Stimulated activated CD8-positive, alpha-beta memory T cell treated with anti-CD3 and anti-CD28 coated beads, Interleukin-7, amount 100 ng/mL, for 4 hours (primary cell): ENCODE results near the gene FBXO36.
"Not testable (repeated sequence)": the region's sequence is repeated elsewhere in the genome, so short reads cannot be mapped to it uniquely, and the experiment has no call there.

Experiments
- DNase-seq, 2 donors: peaks; one replicate each; pipeline ENCODE4 v3.0.0-alpha.2; 2020; ENCODE audit warnings: low read depth in 2 of 2

FBXO36 gene

GRCh38 chr2:229922449-229923386 lies at the start of gene FBXO36:
TSS of gene FBXO36 (plus strand) at chr2:229922503. CDS start at chr2:229922514, 11 bp downstream.
- DNase-seq = peak; percentile 80

DNA sequence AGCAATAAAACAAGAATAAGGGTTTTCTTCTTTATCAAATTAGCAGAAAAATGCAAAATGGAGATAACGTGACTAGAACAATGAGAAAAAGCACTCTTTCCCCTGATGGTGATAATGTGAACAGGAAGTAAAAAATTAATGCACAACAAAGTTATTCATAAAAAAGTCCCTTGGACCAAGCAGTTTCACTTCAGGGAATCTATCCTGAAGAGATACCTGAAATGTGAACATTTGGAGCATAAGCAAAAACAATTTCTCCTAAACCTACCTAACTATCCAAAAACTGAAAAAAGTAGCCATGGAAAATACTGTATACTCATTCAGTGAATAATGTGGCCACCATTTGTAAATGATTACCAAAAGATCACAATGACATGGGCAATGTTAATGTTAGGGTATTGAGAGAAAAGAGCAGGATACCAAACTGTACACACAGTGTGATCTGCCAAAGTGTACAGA lies 49.2 kb upstream of the FBXO36 start:
- DNase-seq = no peak

- DNase-seq = no peak
Observed at GRCh38 chr2:229874647-229875046, 47.7 kb upstream of the FBXO36 start.

- no peak for DNase-seq
Observed at GRCh38 chr2:229875549-229875948, 46.8 kb upstream of the FBXO36 start.

- no peak for DNase-seq
Observed at GRCh38 chr2:229879191-229879950, 42.9 kb upstream of the FBXO36 start.

- no peak for DNase-seq
Observed at GRCh38 chr2:229880892-229881586, 41.3 kb upstream of the FBXO36 start.

GRCh38 chr2:229882583-229882982 lies 39.7 kb upstream of the FBXO36 start:
- no peak for DNase-seq

DNA sequence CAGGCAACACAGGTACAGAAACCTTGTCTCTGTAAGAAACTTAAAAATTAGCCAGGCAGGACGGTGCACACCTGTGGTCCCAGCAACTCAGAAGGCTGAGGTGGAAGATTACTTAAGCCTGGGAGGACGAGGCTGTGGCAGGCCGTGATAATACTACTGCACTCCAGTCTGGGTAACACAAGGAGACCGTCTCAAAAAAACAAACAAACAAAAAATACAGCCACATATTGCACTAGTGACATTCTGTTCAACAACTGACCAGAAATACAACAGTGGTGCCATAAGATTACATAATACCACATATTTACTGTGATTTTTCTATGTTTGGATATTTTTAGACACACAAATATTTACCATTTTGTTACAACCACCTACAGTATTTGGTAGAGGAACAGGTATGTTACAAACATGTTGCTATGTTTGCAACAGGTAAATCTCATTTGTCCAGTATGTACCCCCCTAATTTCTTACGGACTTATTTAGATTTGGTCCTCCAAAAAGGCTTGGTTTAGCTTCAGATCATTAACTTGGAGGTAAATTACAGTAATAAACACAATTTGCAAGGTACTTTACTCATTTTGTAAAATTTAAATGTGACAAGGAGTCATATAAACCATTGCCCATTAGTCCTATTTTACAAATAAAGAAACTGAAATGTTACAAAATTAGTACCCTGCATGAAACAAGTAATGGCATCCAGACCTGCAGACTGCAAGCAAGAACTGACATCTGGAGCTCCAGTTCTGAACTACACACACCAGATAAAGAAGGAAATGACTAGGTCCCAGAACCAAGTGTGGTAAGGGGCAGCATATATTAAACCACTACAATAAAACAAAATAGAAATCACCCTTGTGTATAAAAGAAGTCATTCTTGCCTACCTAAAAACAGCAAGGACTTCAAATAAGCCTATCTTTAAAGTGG lies 37.3 kb upstream of the FBXO36 start:
- no peak for DNase-seq

- no peak for DNase-seq
Observed at GRCh38 chr2:229887441-229887840, 34.9 kb upstream of the FBXO36 start.

GRCh38 chr2:229888031-229888430 lies 34.3 kb upstream of the FBXO36 start:
- no peak for DNase-seq

DNA sequence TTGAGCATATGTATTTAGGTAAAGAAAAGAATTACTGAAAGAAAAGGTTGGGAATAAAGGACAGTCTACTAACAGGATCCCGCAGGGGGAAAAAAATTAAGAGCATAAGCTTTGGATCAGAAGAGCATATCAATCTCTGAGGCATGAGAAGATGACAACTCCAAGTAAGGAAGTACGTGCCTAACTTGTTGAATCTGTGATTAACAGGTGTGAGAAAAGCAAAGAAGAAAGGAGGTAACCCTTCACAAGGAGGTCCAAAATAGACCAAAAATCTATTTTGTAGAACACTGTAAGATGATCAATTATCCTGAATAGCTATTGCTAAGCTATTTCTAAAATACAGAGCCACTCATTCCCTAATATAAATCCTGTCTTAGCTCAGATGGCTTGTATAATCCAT lies 33.3 kb upstream of the FBXO36 start:
- no peak for DNase-seq

GRCh38 chr2:229896857-229897256 lies 25.4 kb upstream of the FBXO36 start:
- no peak for DNase-seq

GRCh38 chr2:229899604-229900003 lies 22.7 kb upstream of the FBXO36 start:
- no peak for DNase-seq

DNA sequence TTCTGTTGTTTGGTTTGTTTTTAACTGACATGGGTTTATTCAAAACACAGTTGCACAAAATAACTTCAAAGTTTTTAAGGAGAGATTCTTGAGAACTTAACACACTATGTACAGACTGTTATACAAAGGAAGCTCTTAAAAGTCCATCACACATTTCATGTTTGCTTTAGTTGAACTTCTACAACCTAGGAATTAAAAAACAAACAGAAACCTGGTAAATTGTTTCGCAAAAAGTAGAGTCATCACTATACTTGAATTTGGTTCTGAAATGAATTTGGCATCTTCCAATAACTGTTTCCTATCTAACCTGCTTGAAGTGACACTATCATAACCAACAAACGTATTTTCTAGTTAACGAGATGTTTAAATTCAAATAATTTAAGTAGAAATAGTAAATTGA lies 22.3 kb upstream of the FBXO36 start:
- DNase-seq = no peak

GRCh38 chr2:229900514-229900913 lies 21.8 kb upstream of the FBXO36 start:
- not testable (repeated sequence) for DNase-seq

DNA sequence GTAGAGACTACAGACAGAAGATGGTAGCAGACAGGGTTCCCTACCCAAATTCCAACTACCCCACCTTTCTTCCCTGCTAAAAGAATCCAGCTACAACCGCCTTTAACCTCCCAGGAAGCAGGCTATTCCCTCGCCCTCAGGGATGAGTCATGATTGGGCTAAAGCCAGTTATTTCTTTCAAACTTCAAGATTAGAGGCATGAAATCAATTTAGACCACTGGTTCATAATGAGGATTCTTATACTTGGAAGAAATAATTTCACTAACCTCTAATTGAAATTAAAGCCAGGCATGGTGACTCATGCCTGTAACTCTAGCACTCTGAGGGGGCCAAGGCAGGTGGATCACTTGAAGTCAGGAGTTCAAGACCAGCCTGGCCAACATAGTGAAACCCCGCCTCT lies 20.5 kb upstream of the FBXO36 start:
- DNase-seq = no peak

DNA sequence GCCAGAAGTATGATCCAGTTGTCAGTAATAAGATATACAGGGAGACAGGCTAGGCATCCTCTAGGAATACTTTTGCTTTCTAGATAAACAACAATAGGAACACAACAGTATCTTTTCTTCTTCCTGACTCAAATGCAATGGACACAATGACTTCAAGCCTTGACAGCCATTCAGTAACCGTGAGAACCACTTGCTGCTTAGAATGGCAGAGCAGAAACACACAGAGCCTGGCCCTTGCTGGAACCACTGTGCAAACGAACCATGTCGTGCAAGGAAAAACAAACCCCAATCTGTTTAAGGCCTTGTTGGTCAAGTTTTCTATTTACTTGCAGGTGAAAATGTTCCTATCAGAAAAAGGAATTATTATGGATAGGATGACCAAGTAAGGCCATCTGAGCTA lies 19.3 kb upstream of the FBXO36 start:
- no peak for DNase-seq

GRCh38 chr2:229905601-229906000 lies 16.7 kb upstream of the FBXO36 start:
- no peak for DNase-seq

DNA sequence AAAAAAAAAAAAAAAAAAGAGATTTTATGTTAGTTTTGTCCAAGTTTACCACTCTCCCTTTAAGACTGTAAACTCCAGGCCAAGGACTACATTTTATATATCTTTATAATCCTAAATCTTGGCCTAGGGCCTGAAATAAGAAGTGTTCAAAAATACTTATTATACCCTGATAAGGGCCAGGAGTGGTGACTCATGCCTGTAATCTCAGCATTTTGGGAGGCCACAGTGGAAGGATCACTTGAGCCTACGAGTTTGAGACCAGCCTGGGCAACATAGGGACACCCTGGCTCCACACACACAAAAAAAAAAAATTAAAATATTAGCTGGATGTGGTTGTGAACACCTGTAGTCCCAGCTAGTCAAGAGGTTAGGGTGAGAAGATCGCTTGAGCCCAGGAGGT lies 13.2 kb upstream of the FBXO36 start:
- no peak for DNase-seq

DNA sequence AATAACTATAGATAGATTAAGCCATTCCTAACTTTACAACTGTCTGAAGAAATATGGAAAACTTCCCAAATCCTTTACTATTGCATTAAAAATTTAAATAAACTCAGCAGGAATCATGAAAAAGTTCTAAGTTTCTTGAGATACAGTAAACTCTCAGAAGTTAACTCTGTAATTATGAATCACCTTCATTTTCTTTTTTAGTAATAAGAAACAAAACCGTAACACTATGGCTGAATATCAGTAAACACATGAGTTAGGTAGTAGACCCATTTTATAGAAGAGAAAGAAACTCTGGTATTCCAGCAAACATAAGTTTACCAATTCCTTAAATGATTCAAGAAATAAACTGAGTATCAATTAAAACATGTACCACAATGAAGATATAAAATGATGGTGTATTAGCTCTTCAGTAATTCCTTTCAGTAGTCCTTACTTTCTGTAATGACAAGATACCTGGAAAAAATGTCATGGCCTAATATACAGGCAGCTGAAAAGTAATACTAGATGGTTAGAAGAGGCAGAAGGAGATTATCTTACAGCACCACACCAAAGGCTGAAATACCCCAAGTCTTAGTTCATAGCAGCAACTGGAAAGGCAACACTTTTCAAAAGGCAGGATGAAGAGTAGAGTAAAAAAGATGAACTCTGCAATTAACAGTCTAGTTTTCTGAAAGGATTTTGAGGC lies 12.0 kb upstream of the FBXO36 start:
- DNase-seq = no peak
